Upper lobe of left lung (tissue), 4 donors: ENCODE data around the gene SRGAP2B.
"Not testable (repeated sequence)": the region's sequence is repeated elsewhere in the genome, so short reads cannot be mapped to it uniquely, and the experiment has no call there.

Experiments used
- POLR2A ChIP-seq, 4 donors: fragments of 450-650 bp; IDR thresholded peaks; one replicate each; pipeline ENCODE4 v1.5.1; 2016 to 2017; ENCODE audit warnings: antibody characterized with exemption in 4 of 4, mild to moderate bottlenecking in 2 of 4
- POLR2AphosphoS5 ChIP-seq, 2 donors: sonication (generic); formaldehyde crosslinking; IDR thresholded peaks; one replicate each; pipeline ENCODE4 v1.5.1; 2017; ENCODE audit warnings: antibody characterized with exemption in 2 of 2
- TF ChIP-seq, protein P1 (sequence below), 6 experiments: fragments of 450-650 bp in 4 of 6; fragments of 200-600 bp in 2 of 6; sonication (generic) in 2 of 6; IDR thresholded peaks; one replicate each; pipeline ENCODE4 v1.5.1; 2016 to 2019; ENCODE audit warnings: antibody characterized with exemption in 6 of 6

DNA sequence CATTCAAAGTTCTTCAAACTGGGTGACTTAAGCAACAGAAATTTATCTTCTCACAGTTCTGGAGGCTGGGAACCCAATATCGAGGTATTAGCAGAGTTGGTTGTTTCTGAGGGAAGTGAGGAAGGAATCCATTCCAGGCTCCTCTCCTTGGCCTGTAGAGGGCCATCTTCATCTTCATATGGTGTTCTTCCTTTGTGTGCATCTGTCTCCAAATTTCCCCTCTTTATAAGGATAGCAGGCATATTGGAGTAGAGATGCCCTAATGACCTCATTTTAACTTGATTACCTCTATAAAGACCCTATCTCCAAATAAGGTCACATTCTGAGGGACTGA lies 27.9 kb upstream of the SRGAP2B start:
- TF ChIP-seq, protein P1, sequence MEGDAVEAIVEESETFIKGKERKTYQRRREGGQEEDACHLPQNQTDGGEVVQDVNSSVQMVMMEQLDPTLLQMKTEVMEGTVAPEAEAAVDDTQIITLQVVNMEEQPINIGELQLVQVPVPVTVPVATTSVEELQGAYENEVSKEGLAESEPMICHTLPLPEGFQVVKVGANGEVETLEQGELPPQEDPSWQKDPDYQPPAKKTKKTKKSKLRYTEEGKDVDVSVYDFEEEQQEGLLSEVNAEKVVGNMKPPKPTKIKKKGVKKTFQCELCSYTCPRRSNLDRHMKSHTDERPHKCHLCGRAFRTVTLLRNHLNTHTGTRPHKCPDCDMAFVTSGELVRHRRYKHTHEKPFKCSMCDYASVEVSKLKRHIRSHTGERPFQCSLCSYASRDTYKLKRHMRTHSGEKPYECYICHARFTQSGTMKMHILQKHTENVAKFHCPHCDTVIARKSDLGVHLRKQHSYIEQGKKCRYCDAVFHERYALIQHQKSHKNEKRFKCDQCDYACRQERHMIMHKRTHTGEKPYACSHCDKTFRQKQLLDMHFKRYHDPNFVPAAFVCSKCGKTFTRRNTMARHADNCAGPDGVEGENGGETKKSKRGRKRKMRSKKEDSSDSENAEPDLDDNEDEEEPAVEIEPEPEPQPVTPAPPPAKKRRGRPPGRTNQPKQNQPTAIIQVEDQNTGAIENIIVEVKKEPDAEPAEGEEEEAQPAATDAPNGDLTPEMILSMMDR (IDR thresholded peaks at IDR 0.05) = not testable (repeated sequence)
- TF ChIP-seq POLR2A, POLR2AphosphoS5 (IDR thresholded peaks at IDR 0.05): not testable (repeated sequence)
